ENCODE data around the gene ACTL10.

Gene ACTL10

DNA sequence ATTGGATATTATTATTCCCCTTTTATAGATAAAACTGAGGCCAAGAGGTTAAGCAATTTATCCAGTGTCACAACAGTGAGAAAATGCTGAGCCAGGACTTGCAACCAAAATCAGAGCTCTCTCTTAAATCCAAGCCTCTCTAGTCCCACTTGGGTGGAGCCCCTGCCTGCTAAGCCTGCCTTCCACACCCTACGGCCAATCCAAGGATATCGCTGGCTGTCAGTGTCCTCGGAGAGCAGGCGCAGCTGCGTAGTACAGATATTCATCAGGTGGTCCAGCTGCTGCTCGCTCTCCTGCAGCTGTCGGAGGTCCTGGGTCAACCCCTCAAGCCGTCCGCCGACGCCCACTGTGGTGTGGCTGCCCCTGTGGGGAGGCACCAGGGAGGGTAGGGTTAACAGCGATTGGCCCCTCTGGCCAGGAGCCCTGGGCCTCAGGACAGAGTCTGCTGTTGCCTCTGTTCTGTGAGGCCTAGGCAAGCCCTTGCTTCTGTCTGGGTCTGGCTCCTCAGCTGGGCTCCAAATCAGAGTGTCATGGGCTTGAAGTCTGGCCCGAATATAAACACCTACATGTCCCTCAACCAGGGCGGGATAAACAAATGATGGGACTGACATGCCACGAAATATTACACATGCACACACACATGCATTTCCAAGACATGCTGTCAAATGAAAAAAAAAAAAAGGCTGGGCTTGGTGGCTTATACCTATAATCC lies 11.4 kb downstream of the ACTL10 start:
- no peak for DNase-seq (ENCODE audit: low read depth)
- TF ChIP-seq, protein P1, sequence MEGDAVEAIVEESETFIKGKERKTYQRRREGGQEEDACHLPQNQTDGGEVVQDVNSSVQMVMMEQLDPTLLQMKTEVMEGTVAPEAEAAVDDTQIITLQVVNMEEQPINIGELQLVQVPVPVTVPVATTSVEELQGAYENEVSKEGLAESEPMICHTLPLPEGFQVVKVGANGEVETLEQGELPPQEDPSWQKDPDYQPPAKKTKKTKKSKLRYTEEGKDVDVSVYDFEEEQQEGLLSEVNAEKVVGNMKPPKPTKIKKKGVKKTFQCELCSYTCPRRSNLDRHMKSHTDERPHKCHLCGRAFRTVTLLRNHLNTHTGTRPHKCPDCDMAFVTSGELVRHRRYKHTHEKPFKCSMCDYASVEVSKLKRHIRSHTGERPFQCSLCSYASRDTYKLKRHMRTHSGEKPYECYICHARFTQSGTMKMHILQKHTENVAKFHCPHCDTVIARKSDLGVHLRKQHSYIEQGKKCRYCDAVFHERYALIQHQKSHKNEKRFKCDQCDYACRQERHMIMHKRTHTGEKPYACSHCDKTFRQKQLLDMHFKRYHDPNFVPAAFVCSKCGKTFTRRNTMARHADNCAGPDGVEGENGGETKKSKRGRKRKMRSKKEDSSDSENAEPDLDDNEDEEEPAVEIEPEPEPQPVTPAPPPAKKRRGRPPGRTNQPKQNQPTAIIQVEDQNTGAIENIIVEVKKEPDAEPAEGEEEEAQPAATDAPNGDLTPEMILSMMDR (IDR thresholded peaks at IDR 0.05; ENCODE audit: control insufficient read depth, insufficient read depth, low read depth, low read length, missing control alignments), result no peak
- no peak overlapping the region for H3K4me3 ChIP-seq (ENCODE audit: control insufficient read depth, low read depth, low read length)

DNA sequence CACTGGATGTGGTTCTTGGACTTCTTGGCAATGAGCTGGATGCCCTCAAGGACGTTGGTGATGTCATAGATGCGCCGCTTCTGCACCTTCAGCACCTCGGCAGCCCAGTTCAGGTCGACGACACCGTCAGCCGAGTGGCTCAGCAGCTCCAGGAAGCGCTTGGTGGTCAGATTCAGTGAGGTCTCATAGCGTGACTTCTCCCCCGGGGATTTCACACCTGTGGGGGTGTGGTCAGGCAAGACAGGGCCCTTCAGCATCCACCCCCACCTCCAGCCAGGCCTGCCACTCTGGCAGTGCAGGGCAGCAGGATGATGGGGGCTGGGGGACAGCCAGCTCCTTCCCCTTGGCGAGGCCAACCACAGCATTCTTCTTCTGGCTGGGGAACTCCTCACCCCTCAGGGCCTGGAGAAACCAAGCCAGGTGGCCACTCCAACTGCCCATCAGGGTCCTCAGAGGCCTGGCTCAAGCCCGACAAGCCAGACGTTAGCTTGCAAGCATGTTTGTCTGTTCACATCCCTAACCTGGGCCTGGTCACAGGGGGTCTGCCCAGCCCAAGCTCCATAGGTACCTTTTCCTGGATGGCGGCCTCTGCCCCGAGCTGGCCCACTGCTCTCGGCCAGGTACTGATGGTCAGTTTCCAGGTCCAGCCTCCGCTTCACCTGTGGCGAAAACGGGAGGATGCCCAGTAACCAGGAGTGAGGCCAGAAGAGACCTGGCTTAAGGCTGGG lies 13.2 kb downstream of the ACTL10 start:
- TF ChIP-seq, protein P1 (IDR thresholded peaks at IDR 0.05; ENCODE audit: control insufficient read depth, insufficient read depth, low read depth, low read length, missing control alignments), result no peak
- no peak for DNase-seq (ENCODE audit: low read depth)
- H3K4me3 ChIP-seq (ENCODE audit: control insufficient read depth, low read depth, low read length), result no peak overlapping the region

DNA sequence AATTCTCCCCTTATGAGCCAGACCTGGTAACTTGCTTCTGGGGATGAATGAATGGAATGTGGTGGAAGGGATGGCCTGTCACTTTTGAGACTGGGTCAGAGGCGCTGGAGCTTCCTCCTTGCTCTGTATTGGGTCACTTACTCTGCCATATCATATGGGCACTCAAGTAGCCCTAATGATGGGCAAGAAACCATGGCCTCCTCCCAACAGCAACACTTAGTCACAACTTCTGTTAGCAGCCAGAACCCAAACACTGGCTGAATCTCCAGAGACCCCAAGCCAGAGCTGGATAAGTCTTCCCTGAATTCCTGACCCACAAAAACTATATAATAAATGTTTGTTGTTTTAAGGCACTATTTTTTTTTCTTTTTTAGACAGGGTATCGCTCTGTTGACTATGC lies 13.9 kb downstream of the ACTL10 start:
- DNase-seq (ENCODE audit: low read depth), result no peak
- H3K4me3 ChIP-seq (ENCODE audit: control insufficient read depth, low read depth, low read length), result no peak overlapping the region
- TF ChIP-seq, protein P1 (IDR thresholded peaks at IDR 0.05; ENCODE audit: control insufficient read depth, insufficient read depth, low read depth, low read length, missing control alignments), result no peak

DNA sequence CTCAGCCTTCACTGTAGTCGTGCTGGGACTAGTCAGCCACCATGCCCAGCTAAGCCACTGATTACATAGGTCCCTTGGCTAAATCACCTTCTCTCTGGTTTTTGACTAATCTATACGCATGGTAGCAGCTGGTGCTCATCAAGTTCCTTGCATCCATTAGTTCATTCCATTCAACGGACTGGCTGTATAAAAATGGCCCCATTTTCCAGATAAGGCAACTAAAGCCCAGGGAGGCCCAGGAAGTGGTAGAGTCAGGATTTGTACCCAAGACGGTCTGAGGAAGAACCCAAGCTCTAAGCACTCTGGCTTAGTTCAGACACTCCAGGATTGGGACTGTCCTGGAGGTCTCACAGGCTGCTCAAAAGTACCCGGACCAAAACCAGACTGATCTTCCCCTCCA lies 14.5 kb downstream of the ACTL10 start:
- TF ChIP-seq, protein P1 (IDR thresholded peaks at IDR 0.05; ENCODE audit: control insufficient read depth, insufficient read depth, low read depth, low read length, missing control alignments), result no peak
- no peak overlapping the region for H3K4me3 ChIP-seq (ENCODE audit: control insufficient read depth, low read depth, low read length)
- DNase-seq (ENCODE audit: low read depth), result no peak

DNA sequence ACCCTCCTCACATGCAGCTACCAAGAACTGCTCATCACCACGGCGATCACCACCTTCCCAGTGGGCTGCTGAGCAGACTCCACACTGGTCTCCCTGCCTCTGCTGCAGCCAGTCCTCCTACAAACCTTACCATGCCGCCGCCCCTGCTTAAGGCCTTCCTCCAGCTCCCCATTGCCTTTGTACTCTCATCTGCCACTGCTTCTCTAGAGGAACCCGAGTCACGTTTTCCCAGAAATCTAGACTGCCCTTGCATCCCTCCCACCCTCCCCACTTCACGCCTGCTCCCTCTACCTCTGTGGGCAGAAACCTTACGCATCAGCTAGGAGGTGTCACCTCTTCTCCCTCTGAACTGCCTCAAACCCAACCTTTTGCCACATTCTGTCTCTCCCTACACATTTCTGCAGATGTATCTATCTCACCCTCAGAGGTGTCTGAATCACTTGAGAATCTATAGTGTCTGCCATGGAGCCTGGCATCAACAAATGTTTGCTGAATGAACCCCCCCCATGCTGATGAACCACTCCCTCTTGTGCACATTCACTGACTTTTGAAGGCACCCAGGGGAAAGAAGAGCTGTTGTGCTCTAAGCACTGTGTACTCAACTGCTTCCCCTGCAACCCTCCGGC lies 15.1 kb downstream of the ACTL10 start:
- TF ChIP-seq, protein P1 (IDR thresholded peaks at IDR 0.05; ENCODE audit: control insufficient read depth, insufficient read depth, low read depth, low read length, missing control alignments), result no peak
- no peak overlapping the region for H3K4me3 ChIP-seq (ENCODE audit: control insufficient read depth, low read depth, low read length)
- no peak for DNase-seq (ENCODE audit: low read depth)

DNA sequence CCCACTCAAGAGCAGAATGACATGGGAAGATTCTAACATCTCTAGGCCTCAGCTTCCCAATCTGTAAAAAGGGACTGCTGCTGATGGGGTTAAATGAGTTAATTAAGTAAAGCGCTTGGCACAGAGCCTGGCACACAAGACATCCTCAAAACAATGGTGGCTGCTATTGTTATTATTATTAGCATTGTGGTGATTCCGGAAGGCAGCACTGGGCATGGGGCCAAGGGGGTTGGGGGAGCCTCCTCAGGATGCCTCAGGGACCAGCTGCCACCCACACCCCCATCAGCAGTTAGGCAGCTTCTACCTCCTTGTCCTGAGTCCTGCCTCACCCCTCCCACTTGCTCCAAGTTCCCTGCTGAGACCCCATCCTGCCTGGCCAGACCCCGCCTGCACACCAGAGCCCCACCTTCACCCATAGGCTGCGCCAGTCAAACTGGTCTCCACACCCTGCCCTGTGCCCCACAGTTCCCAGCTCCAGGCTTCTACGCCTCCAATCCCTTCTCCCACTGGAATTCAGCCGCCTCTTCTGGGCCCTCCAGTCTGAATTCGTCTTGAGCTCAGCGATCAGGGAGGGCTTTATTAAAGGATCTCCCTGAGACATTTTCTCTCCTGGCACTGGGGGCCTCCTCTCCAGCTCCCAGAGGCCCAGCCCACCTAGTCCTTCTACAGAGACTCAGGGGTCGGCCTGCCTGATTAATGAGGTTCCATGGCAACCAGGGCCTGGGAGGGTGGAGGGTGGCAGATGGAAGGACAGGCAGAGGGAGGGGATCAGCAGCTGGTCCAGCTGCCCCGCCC lies 18.0 kb downstream of the ACTL10 start:
- TF ChIP-seq, protein P1 (IDR thresholded peaks at IDR 0.05; ENCODE audit: control insufficient read depth, insufficient read depth, low read depth, low read length, missing control alignments), result no peak
- peak overlapping the region; percentile 39 for H3K4me3 ChIP-seq (ENCODE audit: control insufficient read depth, low read depth, low read length)
- no peak for DNase-seq (ENCODE audit: low read depth)
